Measurements from ENCODE around the gene MAP3K10.
"Not testable (repeated sequence)": the region's sequence is repeated elsewhere in the genome, so short reads cannot be mapped to it uniquely, and the experiment has no call there.

MAP3K10 gene

DNA sequence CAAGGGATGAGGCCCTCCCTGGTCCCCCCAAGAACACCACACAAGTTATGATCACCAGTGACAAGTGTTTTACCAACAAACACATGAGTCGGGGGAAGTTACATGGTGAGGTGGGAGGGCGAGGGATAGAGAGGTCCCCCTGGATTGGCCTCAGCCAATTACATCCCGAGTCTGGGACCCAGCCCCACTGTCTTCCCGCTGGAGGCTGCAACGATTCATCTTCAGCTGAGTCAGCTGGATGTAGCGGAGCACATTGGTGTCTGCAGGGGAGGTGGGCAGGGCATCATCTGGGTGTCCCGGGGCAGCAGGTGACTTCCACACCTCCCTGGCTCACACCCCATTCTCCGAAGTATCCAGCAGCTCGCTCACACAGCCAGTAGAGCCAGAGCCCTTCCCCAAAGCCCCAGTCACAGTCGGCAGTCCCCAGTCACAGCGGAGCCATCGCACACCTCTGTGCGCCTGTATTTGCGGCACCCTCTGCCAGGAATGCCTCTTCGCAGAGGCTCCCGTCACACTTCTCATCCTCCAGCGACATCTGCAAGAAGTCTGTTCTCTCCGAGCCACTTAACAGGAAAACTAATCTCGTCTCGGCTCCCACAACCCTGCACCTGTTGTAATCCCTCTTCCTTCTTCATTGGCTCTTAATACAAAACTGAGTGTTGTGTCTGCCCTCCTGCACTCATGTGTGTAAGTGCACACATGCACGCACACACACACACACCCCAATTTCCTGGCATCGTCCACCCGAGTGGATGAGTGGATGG, 25.0 kb downstream of the MAP3K10 start:
- no peak for DNase-seq (ENCODE audit: insufficient read length, low spot score)
- TF ChIP-seq POLR2AphosphoS5 (IDR thresholded peaks at IDR 0.05; ENCODE audit: low read depth, low read length) = no peak
- no peak for TF ChIP-seq TAF1 (IDR thresholded peaks at IDR 0.05; ENCODE audit: low read depth, low read length)
- no peak for TF ChIP-seq POLR2A (IDR thresholded peaks at IDR 0.05; ENCODE audit: low read depth, low read length)
- no peak for TF ChIP-seq SPI1 (IDR thresholded peaks at IDR 0.05; ENCODE audit: low read depth, low read length)
- no peak for TF ChIP-seq POU2F2 (IDR thresholded peaks at IDR 0.05; ENCODE audit: low read depth, low read length)
- no peak for TF ChIP-seq PAX5 (IDR thresholded peaks at IDR 0.05; ENCODE audit: insufficient read depth, low read length, severe bottlenecking)
- no peak for FAIRE-seq

DNA sequence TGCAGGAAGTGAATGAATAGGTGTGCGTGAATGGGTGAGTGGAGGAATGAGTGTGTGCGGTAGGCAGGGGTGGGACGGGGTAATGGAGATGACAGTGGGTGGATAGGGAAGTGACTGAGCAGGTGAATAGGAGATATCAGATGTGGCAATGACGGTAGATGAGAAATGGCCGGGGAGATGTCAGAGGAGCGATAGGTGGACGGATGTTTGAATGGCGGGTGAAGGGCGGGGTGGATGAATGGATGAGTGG, 25.5 kb downstream of the MAP3K10 start:
- FAIRE-seq = peak; percentile 31
- TF ChIP-seq POLR2AphosphoS5 (IDR thresholded peaks at IDR 0.05; ENCODE audit: low read depth, low read length) = no peak
- no peak for TF ChIP-seq PAX5 (IDR thresholded peaks at IDR 0.05; ENCODE audit: insufficient read depth, low read length, severe bottlenecking)
- no peak for TF ChIP-seq POLR2A (IDR thresholded peaks at IDR 0.05; ENCODE audit: low read depth, low read length)
- TF ChIP-seq POU2F2 (IDR thresholded peaks at IDR 0.05; ENCODE audit: low read depth, low read length) = no peak
- no peak for TF ChIP-seq SPI1 (IDR thresholded peaks at IDR 0.05; ENCODE audit: low read depth, low read length)
- no peak for TF ChIP-seq TAF1 (IDR thresholded peaks at IDR 0.05; ENCODE audit: low read depth, low read length)
- DNase-seq (ENCODE audit: insufficient read length, low spot score) = no peak

DNA sequence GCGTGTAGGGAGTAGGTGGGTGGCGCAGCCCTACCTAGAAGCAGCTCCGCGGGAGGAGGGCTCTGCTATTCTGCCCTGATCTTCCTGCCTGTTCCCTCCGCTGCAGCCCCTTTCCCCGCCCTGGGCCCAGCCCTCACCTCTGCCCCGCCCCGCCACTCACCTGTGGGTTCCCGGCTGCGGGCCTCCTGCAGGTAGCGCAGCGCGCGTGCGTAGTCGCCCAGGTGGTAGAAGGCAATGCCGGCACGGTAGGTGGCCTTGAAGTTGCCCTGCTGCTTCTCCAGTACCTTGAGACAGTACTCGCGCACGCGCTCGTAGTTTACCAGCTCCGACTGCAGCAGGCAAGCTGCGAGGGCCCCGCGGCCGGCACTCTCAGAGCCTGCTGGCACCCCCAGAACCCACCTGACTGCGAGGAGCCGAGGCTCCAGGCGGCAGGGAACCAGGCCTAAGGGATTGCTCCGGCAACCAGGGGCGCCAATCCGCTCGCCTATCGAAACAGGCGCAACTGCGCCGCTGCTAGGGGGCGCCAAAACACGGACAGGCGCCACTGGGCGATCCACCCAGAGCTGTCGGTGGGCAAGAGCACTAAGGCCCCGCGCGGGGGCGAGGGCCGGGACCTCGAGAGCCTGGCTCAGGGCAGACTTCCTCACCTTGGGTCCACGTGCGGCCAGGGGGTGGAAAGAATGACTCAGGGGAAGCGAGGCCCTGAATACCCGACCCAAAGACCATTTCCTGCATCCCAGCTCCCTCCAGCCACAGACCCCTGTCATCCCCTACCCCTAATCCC, 26.0 kb downstream of the MAP3K10 start:
- TF ChIP-seq TAF1 (IDR thresholded peaks at IDR 0.05; ENCODE audit: low read depth, low read length) = no peak
- TF ChIP-seq POLR2AphosphoS5 (IDR thresholded peaks at IDR 0.05; ENCODE audit: low read depth, low read length) = no peak
- no peak for TF ChIP-seq POLR2A (IDR thresholded peaks at IDR 0.05; ENCODE audit: low read depth, low read length)
- TF ChIP-seq PAX5 (IDR thresholded peaks at IDR 0.05; ENCODE audit: insufficient read depth, low read length, severe bottlenecking) = no peak
- TF ChIP-seq SPI1 (IDR thresholded peaks at IDR 0.05; ENCODE audit: low read depth, low read length) = no peak
- no peak for TF ChIP-seq POU2F2 (IDR thresholded peaks at IDR 0.05; ENCODE audit: low read depth, low read length)
- DNase-seq (ENCODE audit: insufficient read length, low spot score) (no peak), FAIRE-seq (no peak)

DNA sequence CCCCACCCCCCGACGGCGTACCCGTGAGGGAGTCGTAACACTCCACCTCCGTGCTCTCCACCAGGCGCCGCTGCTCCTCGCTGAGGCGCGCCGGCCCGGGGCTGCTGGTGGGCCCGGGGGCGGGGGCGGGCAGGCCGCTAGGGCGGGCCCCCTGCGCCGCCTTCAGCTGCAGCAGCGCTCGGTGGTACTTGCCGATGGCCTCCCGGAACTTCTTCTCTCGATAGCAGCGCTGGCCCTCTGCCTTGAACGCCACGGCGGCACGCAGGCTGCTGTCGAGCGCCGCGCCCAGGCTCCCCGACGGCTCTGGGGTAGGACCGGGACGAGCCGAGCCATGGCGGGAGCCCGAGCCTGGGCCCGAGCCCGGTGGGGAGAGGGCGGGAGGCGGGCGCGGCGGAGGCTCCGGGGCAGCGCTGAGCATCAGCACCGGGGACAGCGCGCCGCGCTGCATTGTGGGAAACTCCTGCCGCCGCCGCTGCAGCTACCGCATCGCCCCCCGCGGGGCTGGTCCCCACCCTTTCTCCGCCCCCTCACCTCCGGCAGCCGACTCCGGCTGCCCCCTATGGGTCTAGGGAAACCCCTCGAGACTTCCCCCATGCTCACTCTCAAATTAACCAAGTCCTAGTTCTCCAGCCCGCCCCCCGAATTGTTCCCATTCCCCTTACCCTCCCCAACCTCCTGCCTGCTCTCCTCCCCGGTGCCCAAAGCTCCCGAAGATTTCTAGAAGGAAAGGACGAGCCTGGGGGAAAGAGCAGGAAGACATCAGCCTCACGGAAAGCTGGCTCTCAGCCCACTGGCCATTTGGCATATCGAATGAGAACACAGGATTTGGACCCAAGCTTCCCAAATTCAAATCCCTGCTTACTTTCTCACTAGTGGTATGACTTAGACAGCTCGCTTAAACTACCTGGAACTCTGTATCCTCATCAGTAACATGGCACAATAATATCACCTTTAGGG, 27.0 kb downstream of the MAP3K10 start, which contains the start of gene TTC9B:
Gene TTC9B (minus strand): TSS at position 451 of the 957 bp plus-strand sequence. CDS start 3 bp downstream, at position 448.
- TF ChIP-seq SPI1 (IDR thresholded peaks at IDR 0.05; ENCODE audit: low read depth, low read length) (no peak), POLR2A (IDR thresholded peaks at IDR 0.05; ENCODE audit: low read depth, low read length) (no peak), POU2F2 (IDR thresholded peaks at IDR 0.05; ENCODE audit: low read depth, low read length) (no peak), POLR2AphosphoS5 (IDR thresholded peaks at IDR 0.05; ENCODE audit: low read depth, low read length) (no peak), TAF1 (IDR thresholded peaks at IDR 0.05; ENCODE audit: low read depth, low read length) (no peak), PAX5 (IDR thresholded peaks at IDR 0.05; ENCODE audit: insufficient read depth, low read length, severe bottlenecking) (no peak)
- DNase-seq (ENCODE audit: insufficient read length, low spot score) = no peak
- peak; percentile 48 for FAIRE-seq

DNA sequence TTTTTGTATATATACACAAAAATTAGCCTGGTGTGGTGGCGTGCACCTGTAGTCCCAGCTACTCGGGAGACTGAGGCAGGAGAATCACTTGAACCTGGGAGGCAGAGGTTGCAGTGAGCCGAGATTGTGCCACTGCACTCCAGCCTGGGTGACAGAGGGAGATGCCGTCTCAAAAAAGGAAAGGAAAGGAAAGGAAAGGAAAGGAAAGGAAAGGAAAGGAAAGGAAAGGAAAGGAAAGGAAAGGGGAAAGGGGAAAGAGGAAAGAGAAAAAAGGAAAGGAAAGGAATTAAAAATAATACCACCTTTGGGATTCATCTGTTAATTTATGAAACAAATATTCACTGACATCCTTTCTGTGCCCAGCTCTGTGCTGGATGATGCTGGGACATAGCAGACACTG, 27.8 kb downstream of the MAP3K10 start:
- not testable (repeated sequence) for FAIRE-seq; DNase-seq (ENCODE audit: insufficient read length, low spot score)

DNA sequence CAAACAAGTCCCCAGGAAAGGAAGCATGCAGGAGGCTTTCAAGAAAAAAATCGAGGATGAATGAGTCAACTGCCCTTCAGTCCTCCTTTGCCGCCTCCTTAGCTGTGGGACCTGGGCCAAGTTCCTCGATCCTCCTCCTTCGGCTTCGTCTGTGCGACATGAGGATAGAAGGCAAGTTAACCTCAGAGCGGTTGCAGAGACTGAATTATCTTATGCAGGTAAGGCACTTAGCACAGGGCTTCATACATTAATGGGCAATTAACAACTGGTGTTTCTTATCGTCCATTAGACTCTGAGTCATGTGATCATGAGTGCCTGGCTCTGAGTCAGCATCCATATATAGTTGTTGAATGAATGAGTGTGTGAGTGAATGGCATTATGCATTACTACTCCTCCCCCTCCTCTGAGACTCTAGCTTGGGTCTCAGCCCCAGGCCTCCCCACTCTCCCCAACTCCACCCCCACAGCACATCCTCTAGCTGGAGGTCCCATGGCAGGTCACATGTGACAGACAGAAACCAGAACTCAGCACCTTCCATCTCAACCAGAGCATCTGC, 28.6 kb downstream of the MAP3K10 start:
- TF ChIP-seq POU2F2 (IDR thresholded peaks at IDR 0.05; ENCODE audit: low read depth, low read length) (no peak), POLR2AphosphoS5 (IDR thresholded peaks at IDR 0.05; ENCODE audit: low read depth, low read length) (no peak), PAX5 (IDR thresholded peaks at IDR 0.05; ENCODE audit: insufficient read depth, low read length, severe bottlenecking) (no peak), POLR2A (IDR thresholded peaks at IDR 0.05; ENCODE audit: low read depth, low read length) (no peak)
- no peak for DNase-seq (ENCODE audit: insufficient read length, low spot score)
- FAIRE-seq = no peak

DNA sequence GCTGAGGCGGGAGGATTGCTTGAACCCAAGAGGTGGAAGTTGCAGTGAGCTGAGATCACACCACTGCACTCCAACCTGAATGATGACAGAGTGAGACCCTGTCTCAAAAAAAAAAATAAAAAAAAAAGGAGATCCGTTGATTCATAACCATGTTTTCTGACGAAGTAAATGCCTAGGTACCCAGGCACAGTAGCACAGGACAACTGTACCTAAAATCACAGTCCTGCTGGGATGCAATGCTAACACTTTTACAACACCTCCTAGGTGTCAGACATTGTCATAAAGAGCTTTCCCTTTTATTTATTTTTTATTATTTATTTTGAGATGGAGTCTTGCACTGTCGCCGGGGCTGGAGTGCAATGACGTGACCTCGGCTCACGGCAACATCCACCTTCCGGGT, 29.4 kb downstream of the MAP3K10 start:
- DNase-seq (ENCODE audit: insufficient read length, low spot score) (no peak), FAIRE-seq (no peak)
- no peak for TF ChIP-seq SPI1 (IDR thresholded peaks at IDR 0.05; ENCODE audit: low read depth, low read length)
- no peak for TF ChIP-seq PAX5 (IDR thresholded peaks at IDR 0.05; ENCODE audit: insufficient read depth, low read length, severe bottlenecking)

GRCh38 chr19:40221858-40222619, 30.8 kb downstream of the MAP3K10 start:
- FAIRE-seq (peak; percentile 71), DNase-seq (ENCODE audit: insufficient read length, low spot score) (peak; percentile 92)
- peak; percentile 98 for TF ChIP-seq POU2F2 (IDR thresholded peaks at IDR 0.05; ENCODE audit: low read depth, low read length)
- TF ChIP-seq SPI1 (IDR thresholded peaks at IDR 0.05; ENCODE audit: low read depth, low read length) = peak; percentile 79
- no peak for TF ChIP-seq POLR2AphosphoS5 (IDR thresholded peaks at IDR 0.05; ENCODE audit: low read depth, low read length)

All from GM12891 (cell line).